Stimulated activated CD8-positive, alpha-beta memory T cell treated with anti-CD3 and anti-CD28 coated beads, Interleukin-7, amount 100 ng/mL, for 24 hours (primary cell): Measurements from ENCODE around the gene KCNIP3.
"Not testable (repeated sequence)": the region's sequence is repeated elsewhere in the genome, so short reads cannot be mapped to it uniquely, and the experiment has no call there.

Source experiments
- DNase-seq: peaks from one replicate; pipeline ENCODE4 v3.0.0-alpha.2; 2020; ENCODE audit warnings: low read depth

The KCNIP3 gene

GRCh38 chr2:95386031-95386430 is 88.9 kb downstream of the KCNIP3 start:
- DNase-seq: no peak

- no peak for DNase-seq
These were observed 90.2 kb downstream of the KCNIP3 start for GRCh38 chr2:95387358-95387757.

DNA sequence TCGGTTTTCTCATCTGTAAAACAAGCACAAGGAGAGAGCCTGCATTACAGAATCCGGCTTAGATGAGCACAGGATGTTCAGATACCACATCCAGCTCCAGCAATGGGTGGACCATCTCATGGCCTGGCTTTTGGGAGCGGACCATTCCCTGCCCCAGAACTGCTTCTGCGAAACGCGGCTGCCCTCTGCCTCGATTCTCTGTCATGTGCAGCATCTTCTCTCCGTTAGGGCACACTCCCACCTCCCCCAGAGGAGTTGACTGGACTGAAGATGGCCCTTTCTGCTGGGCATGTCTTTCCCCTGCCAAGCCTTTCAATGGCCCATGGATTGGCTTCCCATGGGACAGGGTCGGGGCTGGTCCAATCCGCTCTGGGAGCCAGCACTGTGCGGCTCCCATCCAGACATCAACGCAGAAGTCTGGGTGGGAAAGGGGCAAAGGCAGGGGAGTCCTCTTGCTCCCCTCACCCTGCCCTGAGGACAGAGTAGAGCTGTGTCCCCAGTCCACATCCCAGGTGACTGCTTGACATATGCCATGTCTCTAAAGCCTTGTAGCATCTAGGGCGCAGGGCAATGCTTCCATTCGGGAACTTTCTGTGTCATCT is 91.0 kb downstream of the KCNIP3 start:
- DNase-seq: no peak

DNA sequence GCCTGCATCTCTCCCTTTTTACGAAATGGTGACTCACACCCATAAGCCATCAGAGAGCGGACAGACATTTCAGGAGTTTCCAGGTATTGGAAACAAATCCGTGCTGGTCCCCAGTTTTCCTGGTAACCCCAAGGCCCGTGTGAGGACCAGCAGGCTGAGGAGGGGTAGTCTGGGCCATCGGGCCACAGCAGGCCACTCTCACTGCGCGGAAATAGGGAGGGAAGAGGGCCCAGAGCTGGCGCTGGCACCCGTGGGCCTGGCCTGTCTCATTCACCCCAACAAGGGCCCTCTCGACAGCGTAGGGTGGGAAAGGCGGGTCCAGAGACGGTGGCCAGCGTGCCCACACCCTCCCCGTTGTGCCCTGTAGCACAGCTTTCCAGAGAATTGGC is 91.7 kb downstream of the KCNIP3 start:
- no peak for DNase-seq

- peak; percentile 27 for DNase-seq
These were observed 92.3 kb downstream of the KCNIP3 start for GRCh38 chr2:95389245-95390119.

DNA sequence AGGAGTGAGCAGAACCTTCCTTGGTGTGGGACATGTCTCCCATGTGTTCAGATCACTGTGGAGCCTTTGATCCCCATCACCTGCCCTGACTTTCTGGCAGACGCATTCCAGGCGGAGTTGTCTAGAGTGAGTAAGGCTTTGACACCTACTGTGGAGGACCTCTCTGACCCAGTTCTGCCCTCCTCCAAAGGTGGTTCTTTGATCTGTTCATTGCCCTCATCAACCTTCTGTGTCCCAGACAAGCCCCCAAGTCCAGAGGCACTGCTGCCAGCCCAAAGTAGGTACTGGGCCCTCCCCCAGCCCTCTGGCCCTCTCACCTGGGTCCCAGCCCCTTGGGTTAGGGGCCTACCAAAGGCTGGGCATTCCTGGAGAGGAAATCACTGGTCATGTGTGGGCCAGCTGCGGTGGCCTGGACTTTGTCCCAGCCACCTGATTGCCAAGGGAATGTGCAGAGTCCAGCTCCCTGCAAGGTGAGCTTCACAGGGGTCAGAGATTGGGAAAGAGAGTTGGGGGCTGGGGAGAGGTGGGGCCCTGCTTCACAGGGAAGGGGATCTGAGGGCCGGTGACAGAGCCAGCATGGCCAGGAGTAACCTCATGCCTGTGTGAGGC is 93.2 kb downstream of the KCNIP3 start:
- no peak for DNase-seq

DNA sequence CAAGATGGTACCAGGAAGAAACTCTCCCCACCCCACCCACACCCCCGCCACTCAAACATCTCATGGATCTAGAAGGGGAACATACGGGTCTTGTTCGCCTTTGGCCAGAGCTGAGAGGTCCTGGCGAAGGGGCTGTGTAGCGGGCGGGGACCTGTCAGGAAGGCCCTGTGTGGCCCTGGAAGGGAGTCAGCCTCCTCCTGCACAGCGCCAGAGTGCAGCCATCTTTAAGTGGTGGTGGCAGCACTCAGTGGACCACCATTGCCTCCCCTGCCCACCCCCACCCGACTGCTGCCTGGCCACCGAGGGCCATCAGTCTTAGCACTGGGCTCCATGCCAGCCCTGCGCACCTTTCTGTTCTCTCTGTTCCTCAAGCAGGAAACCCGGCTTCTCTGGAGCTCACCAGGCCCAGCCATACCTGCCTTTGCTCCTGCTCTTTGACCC is 93.8 kb downstream of the KCNIP3 start:
- no peak for DNase-seq

- no peak for DNase-seq
These were observed 94.6 kb downstream of the KCNIP3 start for GRCh38 chr2:95391641-95392310.

GRCh38 chr2:95392320-95392719 is 95.2 kb downstream of the KCNIP3 start:
- no peak for DNase-seq

GRCh38 chr2:95392730-95393455 is 95.7 kb downstream of the KCNIP3 start:
- no peak for DNase-seq

GRCh38 chr2:95393901-95394300 is 96.8 kb downstream of the KCNIP3 start:
- no peak for DNase-seq

DNA sequence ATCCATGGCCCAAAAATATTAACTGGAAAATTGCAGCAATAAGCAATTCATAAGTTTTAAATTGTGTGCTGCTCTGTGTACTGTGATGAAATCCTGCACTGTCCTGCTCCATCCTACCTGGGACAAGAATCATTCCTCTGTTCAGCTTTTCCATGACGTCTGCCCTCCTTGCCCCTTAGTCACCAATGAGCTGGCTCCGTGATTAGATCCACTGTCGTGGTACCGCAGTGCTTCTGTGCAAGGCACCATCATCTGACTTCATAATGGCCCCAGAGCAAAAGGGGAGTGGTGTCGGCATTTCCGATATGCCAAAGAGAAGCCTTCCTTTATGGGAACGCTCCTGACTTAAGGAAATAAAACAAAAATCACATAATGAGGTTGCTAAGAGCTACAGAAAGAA is 101.9 kb downstream of the KCNIP3 start:
- no peak for DNase-seq

DNA sequence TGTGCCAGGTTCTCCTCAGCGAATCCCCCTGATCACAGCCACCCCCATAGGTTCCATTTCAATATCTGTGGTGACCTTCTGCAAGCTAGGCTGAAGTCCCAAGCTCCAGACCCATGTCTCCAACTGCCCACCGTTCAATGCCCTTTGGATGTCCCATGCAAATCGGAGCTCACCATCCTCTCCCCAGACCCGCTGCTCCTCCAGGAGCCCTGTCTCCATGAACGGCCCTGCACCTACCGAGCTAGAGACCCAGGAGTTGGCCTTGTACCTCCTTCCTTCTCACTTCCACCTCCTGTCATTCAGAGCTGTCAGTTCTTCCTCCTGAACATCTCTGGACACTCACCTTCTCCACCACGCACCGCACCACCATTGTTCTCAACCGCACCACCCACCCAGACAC is 104.3 kb downstream of the KCNIP3 start:
- DNase-seq: no peak

DNA sequence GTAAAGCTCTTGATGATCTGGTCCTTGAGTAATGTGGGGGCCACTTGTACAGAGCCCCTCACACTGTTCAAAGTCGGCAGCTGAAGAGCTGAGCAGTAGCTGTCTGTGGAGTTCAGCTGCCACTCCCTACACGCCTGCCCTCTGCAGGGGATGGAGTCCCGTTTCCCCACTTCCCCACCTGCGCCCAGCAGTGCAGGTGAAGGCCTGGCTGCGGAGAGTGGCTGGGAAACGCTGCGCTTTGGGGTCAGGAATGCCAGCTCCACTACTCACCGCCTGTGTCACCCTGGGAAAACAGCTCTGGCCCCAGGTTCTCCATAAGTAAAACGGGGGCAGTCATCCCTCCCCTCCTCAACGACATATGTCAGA is 104.8 kb downstream of the KCNIP3 start:
- DNase-seq: not testable (repeated sequence)

- peak; percentile 95 for DNase-seq
These were observed 105.4 kb downstream of the KCNIP3 start, which contains the start of gene FAHD2A for GRCh38 chr2:95402370-95403203. FAHD2A (plus strand) TSS chr2:95402708; CDS start chr2:95405559, 2,851 bp downstream.

GRCh38 chr2:95403204-95403721 is 106.1 kb downstream of the KCNIP3 start:
- DNase-seq: not testable (repeated sequence)

GRCh38 chr2:95403824-95404223 is 106.7 kb downstream of the KCNIP3 start:
- not testable (repeated sequence) for DNase-seq

- DNase-seq: not testable (repeated sequence)
These were observed 107.5 kb downstream of the KCNIP3 start for GRCh38 chr2:95404676-95405075.

- DNase-seq: not testable (repeated sequence)
These were observed 114.1 kb downstream of the KCNIP3 start for GRCh38 chr2:95411239-95411638.

DNA sequence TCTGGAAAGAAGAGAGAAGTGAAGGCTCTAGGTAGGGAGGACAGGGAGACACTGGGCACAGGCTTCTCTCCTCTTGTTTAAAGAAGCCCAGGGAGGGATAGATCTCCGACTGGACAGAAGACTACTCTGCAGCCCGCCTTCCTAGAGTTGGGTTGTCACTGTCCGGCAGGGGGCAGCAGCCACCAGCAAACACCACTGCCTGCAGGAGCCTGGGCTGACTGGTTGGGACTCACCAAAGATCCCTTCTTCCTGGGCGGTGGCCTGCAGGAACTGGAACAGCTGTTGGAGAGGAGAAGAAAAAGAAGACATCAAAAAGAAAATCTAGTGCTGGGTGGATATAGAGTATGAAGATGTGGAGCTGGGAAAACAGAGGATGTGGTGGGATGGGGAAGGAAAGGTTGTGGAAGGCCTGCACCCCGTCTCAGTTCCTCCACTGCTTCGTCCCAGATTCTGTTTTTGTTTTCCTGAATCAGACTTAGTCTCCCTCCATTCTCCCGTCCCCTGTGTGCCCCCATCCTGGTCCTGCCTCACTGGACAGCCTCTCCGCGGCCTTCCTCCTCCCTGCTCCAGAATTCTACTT is 117.0 kb downstream of the KCNIP3 start:
- DNase-seq: peak; percentile 53
